Activated naive CD4-positive, alpha-beta T cell treated with anti-CD3 and anti-CD28 coated beads for 36 hours (primary cell): ENCODE measurements around the gene SGK1. TPM values are rescaled to one million over a fixed set of nuclear protein-coding genes. Genes with fewer than 3 reads are reported as not detected.
"Not testable (repeated sequence)": the region's sequence is repeated elsewhere in the genome, so short reads cannot be mapped to it uniquely, and the experiment has no call there.

ENCODE experiments used
- CTCF ChIA-PET: fragments of 350-600 bp; sonication (Branson Sonifier 250); formaldehyde crosslinking; loops from one replicate; lab custom pipeline; 2021; ENCODE audit warnings: antibody characterized with exemption; lab: Charles Lee
- DNase-seq: peaks from one replicate; pipeline ENCODE4 v3.0.0-alpha.2; 2020
- H3K27ac Mint-ChIP-seq: one replicate; pipeline ENCODE4 v1.8.0; 2021; ENCODE audit warnings: mild to moderate bottlenecking, mixed read lengths
- H3K27me3 Mint-ChIP-seq: one replicate; pipeline ENCODE4 v1.8.0; 2021; ENCODE audit warnings: low read depth, mixed read lengths
- H3K36me3 Mint-ChIP-seq: one replicate; pipeline ENCODE4 v1.8.0; 2021; ENCODE audit warnings: low read depth, mixed read lengths
- H3K4me1 Mint-ChIP-seq: one replicate; pipeline ENCODE4 v1.8.0; 2021; ENCODE audit warnings: low read depth, mixed read lengths
- H3K4me3 Mint-ChIP-seq: one replicate; pipeline ENCODE4 v1.8.0; 2021; ENCODE audit warnings: mild to moderate bottlenecking, moderate library complexity, mixed read lengths
- H3K9me3 Mint-ChIP-seq: one replicate; pipeline ENCODE4 v1.8.0; 2021; ENCODE audit warnings: mixed read lengths
- intact Hi-C: fragments of 100-400 bp; cut with micrococcal nuclease; formaldehyde crosslinking; loops from one replicate; pipeline ENCODE4 v1.15.1; 2023
- total RNA-seq, 2 experiments: library from RNA; stranded (reverse); gene quantifications; one replicate each; pipeline ENCODE4 v1.2.3, GENCODE V29; 2021

Gene SGK1
- total RNA-seq, 2 experiments from 2014 or later = 202 to 208 TPM

DNA sequence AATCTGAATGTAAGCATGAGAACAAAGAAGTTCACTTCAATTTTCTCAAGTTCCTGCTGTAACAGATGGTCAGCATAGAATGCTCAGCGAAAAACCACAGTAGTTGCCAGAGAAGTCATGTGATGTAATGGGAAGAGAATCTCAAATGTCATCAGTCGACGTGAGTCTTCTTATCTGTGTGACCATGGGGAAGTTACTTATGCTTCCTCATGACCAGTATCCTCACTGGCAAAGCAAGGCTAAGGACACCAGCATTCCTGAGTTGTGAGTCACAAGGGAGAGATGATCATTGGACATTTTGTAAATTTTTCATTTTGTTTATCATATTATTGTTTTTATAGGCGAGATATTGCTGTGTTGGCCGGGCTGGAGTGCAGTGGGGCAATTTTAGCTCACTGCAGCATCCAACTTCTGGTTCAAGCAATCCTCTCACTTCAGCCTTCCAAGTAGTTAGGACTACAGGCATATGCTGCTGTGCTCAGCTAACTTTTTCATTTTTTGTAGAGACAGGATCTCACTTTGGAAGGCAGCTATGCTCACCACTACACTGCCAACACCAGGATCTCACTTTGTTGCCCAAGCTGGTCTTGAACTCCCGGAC, 21.9 kb downstream of the SGK1 start:
- Mint-ChIP-seq H3K4me3 (no peak overlapping the region), H3K27me3 (no peaks in the 10 kb centered on the region), H3K27ac (no peak overlapping the region), H3K36me3 (no peaks in the 10 kb centered on the region), H3K4me1 (peaks cover 12% of the 10 kb centered on the region), H3K9me3 (no peaks in the 10 kb centered on the region)
- intact Hi-C loops = no loop called here
- DNase-seq = no peak
- CTCF ChIA-PET = interaction anchor here (0.6 kb wide), 1 partner anchor 117 kb away, joined by 4 read pairs; no protein-coding TSS in a partner anchor

DNA sequence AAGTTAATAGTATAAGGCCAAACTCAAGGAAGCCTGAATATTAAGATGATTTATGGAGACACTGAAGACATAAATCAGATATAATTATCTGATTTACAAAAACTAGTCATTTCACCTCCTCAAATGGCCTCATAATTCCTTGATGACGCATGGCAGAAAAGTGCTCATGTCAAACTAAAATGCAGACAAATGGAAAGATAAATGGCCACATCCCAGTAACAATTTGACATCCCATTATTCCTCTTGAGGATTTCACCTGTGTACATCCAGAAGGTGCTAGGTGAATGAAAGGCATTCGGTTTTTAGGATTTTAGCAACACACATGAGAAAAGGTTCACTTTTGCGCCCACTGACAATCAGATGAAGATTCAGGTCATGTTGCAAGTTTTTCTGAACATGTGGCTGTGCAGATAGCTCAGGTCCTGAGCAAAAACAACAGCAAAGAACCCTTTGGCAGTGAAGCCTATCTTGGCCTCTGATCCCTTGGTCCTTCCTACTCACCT, 24.2 kb downstream of the SGK1 start:
- no peaks in the 10 kb centered on the region for H3K36me3 Mint-ChIP-seq
- intact Hi-C loops = no loop called here
- no peak overlapping the region for H3K4me3 Mint-ChIP-seq
- no peak overlapping the region for H3K27ac Mint-ChIP-seq
- H3K4me1 Mint-ChIP-seq = peaks cover 14% of the 10 kb centered on the region
- CTCF ChIA-PET = no interaction called here
- no peaks in the 10 kb centered on the region for H3K27me3 Mint-ChIP-seq
- H3K9me3 Mint-ChIP-seq = no peaks in the 10 kb centered on the region
- DNase-seq = no peak

DNA sequence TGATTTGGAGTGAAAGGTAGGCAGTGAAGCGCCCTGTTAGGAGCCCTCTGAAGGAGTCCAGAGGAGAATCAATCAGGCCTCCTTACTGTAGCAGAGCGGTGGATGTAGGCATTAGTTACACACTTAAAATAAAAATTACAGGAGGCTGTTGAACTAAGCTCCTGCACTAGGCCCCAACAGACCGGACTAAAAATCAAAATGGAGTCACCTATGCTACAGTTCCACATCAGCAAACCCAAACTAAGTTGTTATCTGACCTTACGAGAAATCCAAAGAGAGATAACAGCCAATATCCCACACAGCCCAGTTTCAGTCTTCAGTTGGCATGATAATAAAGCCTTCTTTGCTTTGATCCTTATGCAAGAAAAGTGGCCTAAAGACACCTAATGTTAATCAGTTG, 26.8 kb downstream of the SGK1 start:
- H3K4me1 Mint-ChIP-seq = peaks cover 25% of the 10 kb centered on the region
- CTCF ChIA-PET = no interaction called here
- no peak overlapping the region for H3K4me3 Mint-ChIP-seq
- H3K9me3 Mint-ChIP-seq = no peaks in the 10 kb centered on the region
- H3K27me3 Mint-ChIP-seq = no peaks in the 10 kb centered on the region
- intact Hi-C loops = no loop called here
- H3K36me3 Mint-ChIP-seq = no peaks in the 10 kb centered on the region
- no peak for DNase-seq
- no peak overlapping the region for H3K27ac Mint-ChIP-seq

DNA sequence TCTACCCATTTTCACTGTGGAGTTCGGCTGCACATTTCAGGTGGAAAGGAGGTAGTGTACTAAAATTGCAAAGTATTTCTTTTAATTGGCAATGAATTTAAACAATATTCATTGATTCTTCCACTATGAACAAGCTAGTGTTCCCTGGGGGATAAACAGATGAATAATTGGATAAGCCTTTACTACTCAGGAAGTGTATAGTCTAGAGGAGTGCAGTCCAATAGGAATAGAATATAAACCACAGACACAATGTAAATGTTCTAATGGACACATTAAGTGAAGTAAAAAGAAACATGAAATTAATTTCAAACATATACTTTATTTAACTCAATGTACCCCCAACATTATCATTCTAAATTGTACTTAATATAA, 28.7 kb downstream of the SGK1 start:
- intact Hi-C loops = loop anchor here (2.0 to 5.0 kb wide), 2 partner anchors 64 to 233 kb away; no protein-coding TSS in a partner anchor
- H3K27ac Mint-ChIP-seq = peak overlapping the region; percentile 90
- CTCF ChIA-PET = interaction anchor here (1.3 to 1.9 kb wide), 3 partner anchors 12 to 42 kb away, joined by 3 to 5 read pairs (median 4); no protein-coding TSS in a partner anchor
- H3K27me3 Mint-ChIP-seq = no peaks in the 10 kb centered on the region
- no peak for DNase-seq
- H3K9me3 Mint-ChIP-seq = no peaks in the 10 kb centered on the region
- peak overlapping the region; percentile 45 for H3K4me3 Mint-ChIP-seq
- H3K36me3 Mint-ChIP-seq = peaks cover 2% of the 10 kb centered on the region
- H3K4me1 Mint-ChIP-seq = peaks cover 28% of the 10 kb centered on the region

DNA sequence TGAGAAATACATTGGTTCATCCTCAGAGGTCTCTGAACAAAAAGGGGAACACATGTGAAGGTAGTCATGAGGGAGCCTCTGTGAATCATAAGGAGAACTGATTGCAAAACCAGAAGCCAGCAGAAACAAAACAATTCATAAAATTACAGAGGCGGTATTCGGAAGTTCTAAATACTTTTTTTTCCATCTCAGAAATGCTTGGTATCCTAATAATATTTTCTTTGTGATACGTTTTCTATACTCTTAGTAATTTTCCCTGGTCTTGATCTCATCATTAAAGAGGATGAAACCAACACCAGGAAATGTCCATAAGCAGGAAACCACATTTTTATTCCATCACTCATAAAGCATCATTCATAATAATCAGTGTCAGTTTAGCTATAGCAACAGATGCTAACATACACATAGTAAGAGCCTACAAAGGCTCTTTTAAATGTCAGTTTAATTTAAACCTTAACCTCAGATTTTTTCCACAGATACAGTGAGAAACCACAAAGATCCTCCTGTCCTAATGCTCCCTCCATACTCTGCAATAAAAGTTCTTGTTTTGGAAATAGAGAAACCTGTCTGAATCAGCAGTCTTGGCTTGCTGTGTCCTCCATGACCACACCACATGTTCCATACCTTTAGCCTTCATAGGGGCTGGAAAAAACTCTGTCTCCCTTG, 29.2 kb downstream of the SGK1 start:
- CTCF ChIA-PET = interaction anchor here (0.6 to 1.9 kb wide), 5 partner anchors 11 to 52 kb away, joined by 3 to 5 read pairs (median 3); no protein-coding TSS in a partner anchor
- Mint-ChIP-seq H3K27me3 (no peaks in the 10 kb centered on the region), H3K4me1 (peaks cover 28% of the 10 kb centered on the region), H3K36me3 (peaks cover 2% of the 10 kb centered on the region), H3K9me3 (no peaks in the 10 kb centered on the region), H3K4me3 (peak overlapping the region; percentile 45), H3K27ac (peak overlapping the region; percentile 90)
- DNase-seq = no peak
- intact Hi-C loops = loop anchor here (1.0 to 5.0 kb wide), 12 partner anchors 29 to 353 kb away; no protein-coding TSS in a partner anchor

DNA sequence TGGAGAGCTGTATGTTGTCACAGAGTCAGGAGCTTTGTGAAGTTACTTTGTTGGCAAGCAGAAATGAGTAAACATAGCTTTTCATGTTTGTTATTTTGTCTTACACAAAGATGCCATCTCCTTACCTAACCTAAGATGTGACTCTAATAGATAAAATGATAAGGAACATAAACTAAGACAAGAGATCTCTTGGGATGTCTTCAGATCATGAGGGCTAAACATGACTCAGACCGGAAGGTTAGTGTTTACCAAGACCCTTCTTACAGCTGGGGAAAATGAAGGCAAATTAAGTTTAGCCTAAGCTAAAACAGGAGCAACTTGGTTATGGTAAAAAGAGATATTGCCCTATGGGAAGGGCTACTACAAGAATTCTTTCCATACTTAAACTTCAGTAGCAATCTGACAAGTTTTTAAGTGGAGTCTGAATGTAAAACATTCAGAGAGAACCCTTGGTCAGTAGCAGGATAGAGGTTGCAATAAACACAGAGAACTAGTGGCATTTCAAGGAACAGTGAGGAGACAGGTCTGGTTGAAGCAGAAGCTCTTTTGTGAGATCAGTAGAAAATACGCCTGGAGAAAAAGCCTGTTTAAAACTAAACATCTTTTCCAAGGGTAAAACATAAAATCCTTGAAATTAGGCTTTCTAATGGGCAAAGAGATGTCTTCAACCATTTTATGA, 29.9 kb downstream of the SGK1 start:
- intact Hi-C loops = loop anchor here (1.0 to 5.0 kb wide), 12 partner anchors 29 to 353 kb away; no protein-coding TSS in a partner anchor
- H3K27ac Mint-ChIP-seq = peak overlapping the region; percentile 90
- CTCF ChIA-PET = interaction anchor here (0.6 to 1.9 kb wide), 5 partner anchors 10 to 353 kb away, joined by 3 to 5 read pairs (median 3); no protein-coding TSS in a partner anchor
- peaks cover 28% of the 10 kb centered on the region for H3K4me1 Mint-ChIP-seq
- no peaks in the 10 kb centered on the region for H3K9me3 Mint-ChIP-seq
- no peak for DNase-seq
- H3K36me3 Mint-ChIP-seq = peaks cover 2% of the 10 kb centered on the region
- peak overlapping the region; percentile 20 for H3K4me3 Mint-ChIP-seq
- H3K27me3 Mint-ChIP-seq = no peaks in the 10 kb centered on the region

DNA sequence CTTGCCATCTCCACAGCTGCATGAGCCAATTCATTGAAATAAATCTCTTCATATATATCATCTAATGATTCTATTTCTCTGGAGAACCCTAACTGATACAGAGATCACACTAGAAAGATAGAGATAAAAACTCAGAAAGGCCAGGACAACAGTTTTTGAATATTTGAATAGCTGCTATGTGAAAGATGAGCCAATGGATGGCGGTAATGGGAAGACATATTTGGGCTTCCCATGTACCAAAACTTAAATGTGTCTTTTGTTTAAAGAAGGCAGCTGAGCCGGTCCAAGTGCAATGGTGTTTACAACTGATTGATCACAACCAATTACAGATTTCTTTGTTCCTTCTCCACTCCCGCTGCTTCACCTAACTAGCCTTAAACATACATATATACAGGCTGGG, 35.1 kb downstream of the SGK1 start:
- CTCF ChIA-PET = interaction anchor here (0.7 to 1.0 kb wide), 2 partner anchors 9 to 268 kb away, joined by 3 read pairs; no protein-coding TSS in a partner anchor
- H3K36me3 Mint-ChIP-seq = peaks cover 2% of the 10 kb centered on the region
- intact Hi-C loops = no loop called here

DNA sequence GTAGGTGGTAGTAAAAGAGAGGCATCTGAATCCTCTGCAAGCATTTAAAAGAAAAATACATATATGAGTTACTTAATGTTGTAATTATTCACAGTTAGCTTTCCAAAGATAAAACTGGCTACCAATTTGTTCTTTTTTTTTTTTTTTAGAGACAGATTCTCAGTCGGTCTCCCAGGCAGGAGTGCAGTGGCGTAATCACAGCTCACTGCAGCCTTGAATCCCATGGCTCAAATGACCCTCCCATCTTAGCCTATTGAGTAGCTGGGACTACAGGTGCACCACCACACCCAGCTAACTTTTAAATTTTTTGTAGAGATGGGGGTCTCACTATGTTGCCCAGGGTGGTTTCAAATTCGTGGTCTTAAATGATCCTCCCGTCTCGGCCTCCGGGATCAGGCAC, 36.5 kb downstream of the SGK1 start:
- no peak overlapping the region for H3K4me3 Mint-ChIP-seq

More for the DNA sequence above, 35.1 kb downstream of the SGK1 start:
- H3K4me1 Mint-ChIP-seq = peaks cover 13% of the 10 kb centered on the region
- no peak overlapping the region for H3K4me3 Mint-ChIP-seq
- no peak for DNase-seq
- H3K9me3 Mint-ChIP-seq = no peaks in the 10 kb centered on the region
- no peak overlapping the region for H3K27ac Mint-ChIP-seq
- no peaks in the 10 kb centered on the region for H3K27me3 Mint-ChIP-seq

DNA sequence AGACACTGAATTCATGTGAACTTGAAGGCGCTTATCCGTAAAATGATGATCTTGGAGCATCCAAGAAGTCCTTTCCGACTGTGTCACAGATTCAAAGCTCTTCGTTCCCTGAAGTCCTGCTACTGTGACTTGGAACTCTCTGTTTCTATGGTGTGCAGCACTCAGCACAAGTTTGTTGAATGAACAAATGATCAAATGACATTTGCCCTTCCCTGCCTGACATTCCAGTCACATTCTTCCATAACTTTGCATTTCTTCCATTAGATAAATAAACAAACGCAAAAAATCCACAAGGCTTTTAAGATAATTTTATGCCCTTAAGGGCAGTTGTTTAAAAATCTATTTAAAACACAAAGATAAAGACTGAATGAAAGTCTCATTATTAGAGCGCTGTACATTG, 39.9 kb downstream of the SGK1 start:
- H3K36me3 Mint-ChIP-seq = no peaks in the 10 kb centered on the region
- H3K9me3 Mint-ChIP-seq = peaks cover 1% of the 10 kb centered on the region
- no peak overlapping the region for H3K4me3 Mint-ChIP-seq
- DNase-seq = no peak
- H3K27me3 Mint-ChIP-seq = no peaks in the 10 kb centered on the region
- intact Hi-C loops = loop anchor here (2.0 kb wide), 1 partner anchor 41 kb away; the partner anchor contains the start of gene SGK1
- no peak overlapping the region for H3K27ac Mint-ChIP-seq
- CTCF ChIA-PET = interaction anchor here (1.1 kb wide), 1 partner anchor 10 kb away, joined by 3 read pairs; no protein-coding TSS in a partner anchor
- peaks cover 25% of the 10 kb centered on the region for H3K4me1 Mint-ChIP-seq

More for the DNA sequence above, 36.5 kb downstream of the SGK1 start:
- no peaks in the 10 kb centered on the region for H3K9me3 Mint-ChIP-seq
- intact Hi-C loops = no loop called here
- H3K36me3 Mint-ChIP-seq = peaks cover 2% of the 10 kb centered on the region
- H3K27ac Mint-ChIP-seq = no peak overlapping the region
- CTCF ChIA-PET = interaction anchor here (0.8 kb wide), 1 partner anchor 103 kb away, joined by 4 read pairs; no protein-coding TSS in a partner anchor
- peaks cover 22% of the 10 kb centered on the region for H3K4me1 Mint-ChIP-seq
- DNase-seq = no peak
- H3K27me3 Mint-ChIP-seq = no peaks in the 10 kb centered on the region

DNA sequence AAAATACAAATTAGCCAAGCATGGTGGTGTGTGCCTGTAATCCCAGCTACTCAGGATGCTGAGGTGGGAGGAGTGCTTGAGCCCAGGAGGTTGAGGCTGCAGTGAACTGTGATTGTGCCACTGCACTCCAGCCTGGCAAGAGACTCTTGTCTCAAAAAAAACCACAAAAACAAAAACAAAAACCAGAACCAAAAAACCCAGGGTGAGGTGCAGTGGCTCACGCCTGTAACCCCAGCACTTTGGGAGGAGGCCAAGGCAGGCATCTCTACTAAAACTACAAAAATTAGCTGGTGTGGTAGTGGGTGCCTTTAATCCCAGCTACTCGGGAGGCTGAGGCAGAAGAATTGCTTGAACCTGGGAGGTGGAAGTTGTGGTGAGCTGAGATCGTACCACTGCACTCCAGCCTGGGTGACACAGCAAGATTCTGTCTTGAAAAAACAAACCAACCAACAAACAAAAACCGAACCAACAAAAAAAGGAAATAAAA, 41.0 kb downstream of the SGK1 start:
- not testable (repeated sequence) for H3K4me3 Mint-ChIP-seq, H3K27me3 Mint-ChIP-seq, H3K27ac Mint-ChIP-seq, H3K9me3 Mint-ChIP-seq, H3K36me3 Mint-ChIP-seq
- CTCF ChIA-PET = interaction anchor here (0.7 to 1.3 kb wide), 3 partner anchors 13 to 813 kb away, joined by 3 to 4 read pairs (median 3); no protein-coding TSS in a partner anchor
- DNase-seq = peak; percentile 30
- peaks cover 32% of the 10 kb centered on the region for H3K4me1 Mint-ChIP-seq
- intact Hi-C loops = loop anchor here (2.0 kb wide), 1 partner anchor 42 kb away; the partner anchor contains the start of gene SGK1

DNA sequence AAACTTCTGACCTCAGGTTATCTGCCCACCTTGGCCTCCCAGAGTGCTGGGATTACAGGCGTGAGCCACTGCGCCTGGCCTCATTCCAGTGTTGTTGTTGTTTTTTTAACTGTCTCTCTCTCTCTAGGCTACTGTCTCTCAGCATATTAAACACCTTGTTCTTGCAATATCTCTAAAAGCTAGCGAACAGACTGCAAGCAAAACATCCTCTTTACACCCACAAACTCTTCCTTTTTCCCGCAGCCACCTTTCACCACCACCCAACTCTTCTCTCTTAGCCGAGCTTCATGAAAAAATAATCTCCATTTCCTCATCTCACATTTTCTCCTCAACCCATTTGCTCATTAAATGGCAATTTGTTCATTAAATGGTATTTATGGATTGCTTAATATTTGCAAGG, 45.5 kb downstream of the SGK1 start:
- intact Hi-C loops = no loop called here

More for the DNA sequence above, 45.5 kb downstream of the SGK1 start:
- no peak for DNase-seq
- peaks cover 33% of the 10 kb centered on the region for H3K4me1 Mint-ChIP-seq
- peaks cover 1% of the 10 kb centered on the region for H3K9me3 Mint-ChIP-seq
- H3K4me3 Mint-ChIP-seq = peak overlapping the region; percentile 1
- peak overlapping the region; percentile 44 for H3K27ac Mint-ChIP-seq
- CTCF ChIA-PET = no interaction called here
- no peaks in the 10 kb centered on the region for H3K36me3 Mint-ChIP-seq
- H3K27me3 Mint-ChIP-seq = no peaks in the 10 kb centered on the region
